OCI-LY7 (cell line): ENCODE results near the gene CRB2. TPM values are rescaled to one million over a fixed set of nuclear protein-coding genes. Genes with fewer than 3 reads are reported as not detected.

Experiments
- BruUV-seq: library from RNA; stranded (reverse); fragments of 400-500 nt; replicated peaks from 2 replicates; lab custom pipeline; 2021; lab: Mats Ljungman, UMichigan
- CTCF ChIA-PET: fragments of 300-600 bp; sonication (Branson Sonifier 250); formaldehyde crosslinking; loops from one replicate; lab custom pipeline; 2022; ENCODE audit warnings: antibody characterized with exemption; ENCODE audit not compliant: unreplicated experiment; lab: Charles Lee
- POLR2A ChIA-PET: fragments of 300-600 bp; sonication (Branson Sonifier 250); formaldehyde crosslinking; loops from one replicate; lab custom pipeline; 2022; ENCODE audit warnings: antibody characterized with exemption; lab: Charles Lee
- DNase-seq: peaks from one replicate; pipeline ENCODE4 v3.0.0-alpha.2; 2015; ENCODE audit warnings: low spot score
- H2AFZ ChIP-seq: fragments of 200-600 bp; sonication (generic), shearing (Covaris generic); 2 replicates; pipeline ENCODE4 v1.6.1; 2014; ENCODE audit warnings: mild to moderate bottlenecking, antibody characterized with exemption, low read length, moderate library complexity
- H3K27ac ChIP-seq: fragments of 200-600 bp; sonication (generic); 2 replicates; pipeline ENCODE4 v1.5.1; 2014; ENCODE audit warnings: mixed run types, low read depth, mild to moderate bottlenecking, moderate library complexity, low read length, inconsistent platforms; ENCODE audit not compliant: poor library complexity, severe bottlenecking
- H3K36me3 ChIP-seq: fragments of 200-600 bp; sonication (generic); 2 replicates; pipeline ENCODE4 v1.6.1; 2014; ENCODE audit warnings: mild to moderate bottlenecking, antibody characterized with exemption, low read length, moderate library complexity, mixed read lengths; ENCODE audit not compliant: insufficient read depth
- H3K4me1 ChIP-seq: fragments of 200-600 bp; sonication (generic); 2 replicates; pipeline ENCODE4 v1.5.1; 2014; ENCODE audit warnings: mild to moderate bottlenecking, low read length; ENCODE audit not compliant: insufficient read depth, poor library complexity, severe bottlenecking
- H3K4me2 ChIP-seq: fragments of 200-600 bp; sonication (generic); 2 replicates; pipeline ENCODE4 v1.6.1; 2014; ENCODE audit warnings: mild to moderate bottlenecking, low read length
- H3K4me3 ChIP-seq: fragments of 200-600 bp; sonication (generic); 2 replicates; pipeline ENCODE4 v1.5.1; 2014; ENCODE audit warnings: mild to moderate bottlenecking, low read depth, low read length; ENCODE audit not compliant: poor library complexity, severe bottlenecking
- H3K79me2 ChIP-seq: fragments of 200-600 bp; sonication (generic); 2 replicates; pipeline ENCODE4 v1.6.1; 2016; ENCODE audit warnings: low read depth, mild to moderate bottlenecking, low read length, moderate library complexity, mixed read lengths; ENCODE audit not compliant: insufficient read depth
- H3K9me2 ChIP-seq: fragments of 200-600 bp; sonication (generic); 2 replicates; pipeline ENCODE4 v1.6.1; 2016; ENCODE audit warnings: mild to moderate bottlenecking, low read length, mixed read lengths; ENCODE audit not compliant: insufficient read depth
- H3K9me3 ChIP-seq: fragments of 200-600 bp; sonication (generic); 2 replicates; pipeline ENCODE4 v1.6.1; 2014; ENCODE audit warnings: mild to moderate bottlenecking, mixed run types, low read length, mixed read lengths
- H4K20me1 ChIP-seq: fragments of 200-600 bp; sonication (generic); 2 replicates; pipeline ENCODE4 v1.6.1; 2014; ENCODE audit warnings: mild to moderate bottlenecking, antibody characterized with exemption, low read length, moderate library complexity, mixed read lengths; ENCODE audit not compliant: insufficient read depth
- EZH2phosphoT487 ChIP-seq: fragments of 200-600 bp; sonication (generic); IDR thresholded peaks from 2 replicates; pipeline ENCODE4 v1.6.1; 2018; ENCODE audit warnings: low read depth, borderline replicate concordance, mild to moderate bottlenecking, mixed run types, antibody characterized with exemption, low read length, moderate library complexity, mixed read lengths
- intact Hi-C: fragments of 100-400 bp; cut with micrococcal nuclease; formaldehyde crosslinking; loops from one replicate; pipeline ENCODE4 v1.10.0; 2022; ENCODE audit not compliant: unreplicated experiment
- total RNA-seq, 2 experiments: library from RNA; depleted of rRNA in 1 of 2; stranded (reverse); fragments of >200 nt in 1 of 2; shearing (Covaris generic) in 1 of 2; gene quantifications; 2 replicates each; pipeline ENCODE4 v1.2.3, GENCODE V29; 2014 to 2022
- TF ChIP-seq, protein P1 (sequence below): fragments of 200-600 bp; sonication (generic); conservative IDR thresholded peaks from 2 replicates; pipeline ENCODE4 v1.5.1; 2014; ENCODE audit warnings: mild to moderate bottlenecking, antibody characterized with exemption, low read length, moderate library complexity, mixed read lengths

The CRB2 gene
- total RNA-seq, 2 experiments from 2014 or later, result 1.6 to 3.4 TPM

DNA sequence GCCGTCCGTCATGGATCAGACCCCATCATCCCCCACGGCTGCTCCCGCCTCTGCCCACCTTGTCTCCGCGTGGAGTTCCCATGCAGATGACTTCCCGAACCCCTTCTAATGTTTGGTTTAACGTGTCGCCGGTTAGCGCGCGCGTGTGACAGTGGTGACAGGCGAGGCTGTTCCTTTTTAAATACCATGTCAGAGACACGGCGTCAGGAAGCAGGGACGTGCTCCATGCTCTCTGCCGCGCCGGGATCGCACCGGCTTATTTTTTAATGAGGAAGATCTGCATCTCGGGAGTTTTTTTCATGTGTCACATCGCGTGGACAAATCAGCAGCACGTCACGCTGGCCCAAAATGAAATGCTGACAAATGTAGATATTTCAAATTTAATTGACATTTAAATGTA is 35.9 kb downstream of the CRB2 start:
- intact Hi-C loops, result no loop called here
- POLR2A ChIA-PET, result interaction anchor here (0.6 kb wide), 1 partner anchor 68 kb away, joined by 4 read pairs; no protein-coding TSS in a partner anchor
- H4K20me1 ChIP-seq, result no peaks in the 10 kb centered on the region
- H3K9me2 ChIP-seq, result no peaks in the 10 kb centered on the region
- no peak overlapping the region for H3K4me3 ChIP-seq
- CTCF ChIA-PET, result no interaction called here
- no peak overlapping the region for H2AFZ ChIP-seq
- H3K79me2 ChIP-seq, result no peaks in the 10 kb centered on the region
- no TSS peak for BruUV-seq
- H3K4me2 ChIP-seq, result no peak overlapping the region
- no peak for DNase-seq
- H3K36me3 ChIP-seq, result no peaks in the 10 kb centered on the region
- H3K4me1 ChIP-seq, result no peaks in the 10 kb centered on the region
- TF ChIP-seq EZH2phosphoT487, result no peak
- TF ChIP-seq, protein P1, sequence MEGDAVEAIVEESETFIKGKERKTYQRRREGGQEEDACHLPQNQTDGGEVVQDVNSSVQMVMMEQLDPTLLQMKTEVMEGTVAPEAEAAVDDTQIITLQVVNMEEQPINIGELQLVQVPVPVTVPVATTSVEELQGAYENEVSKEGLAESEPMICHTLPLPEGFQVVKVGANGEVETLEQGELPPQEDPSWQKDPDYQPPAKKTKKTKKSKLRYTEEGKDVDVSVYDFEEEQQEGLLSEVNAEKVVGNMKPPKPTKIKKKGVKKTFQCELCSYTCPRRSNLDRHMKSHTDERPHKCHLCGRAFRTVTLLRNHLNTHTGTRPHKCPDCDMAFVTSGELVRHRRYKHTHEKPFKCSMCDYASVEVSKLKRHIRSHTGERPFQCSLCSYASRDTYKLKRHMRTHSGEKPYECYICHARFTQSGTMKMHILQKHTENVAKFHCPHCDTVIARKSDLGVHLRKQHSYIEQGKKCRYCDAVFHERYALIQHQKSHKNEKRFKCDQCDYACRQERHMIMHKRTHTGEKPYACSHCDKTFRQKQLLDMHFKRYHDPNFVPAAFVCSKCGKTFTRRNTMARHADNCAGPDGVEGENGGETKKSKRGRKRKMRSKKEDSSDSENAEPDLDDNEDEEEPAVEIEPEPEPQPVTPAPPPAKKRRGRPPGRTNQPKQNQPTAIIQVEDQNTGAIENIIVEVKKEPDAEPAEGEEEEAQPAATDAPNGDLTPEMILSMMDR, result no peak
- no peak overlapping the region for H3K27ac ChIP-seq
- no peaks in the 10 kb centered on the region for H3K9me3 ChIP-seq

DNA sequence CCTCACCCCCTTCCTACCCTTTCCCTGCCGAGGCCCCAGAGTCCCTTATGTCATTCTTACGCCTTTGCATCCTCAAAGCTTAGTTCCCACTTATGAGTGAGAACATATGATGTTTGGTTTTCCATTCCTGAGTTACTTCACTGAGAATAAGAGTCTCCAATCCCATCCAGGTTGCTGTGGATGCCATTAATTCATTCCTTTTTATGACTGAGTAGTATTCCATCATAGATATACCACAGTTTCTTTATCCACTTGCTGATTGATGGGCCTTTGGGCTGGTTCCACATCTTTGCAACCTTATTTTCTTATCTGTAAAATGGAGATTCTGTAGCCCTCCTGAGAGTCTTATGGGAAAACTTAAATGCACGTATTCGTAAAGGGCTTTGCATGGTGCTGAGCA is 36.8 kb downstream of the CRB2 start:
- Histone ChIP-seq H2AFZ (no peak overlapping the region), H3K4me2 (no peak overlapping the region), H4K20me1 (no peaks in the 10 kb centered on the region), H3K9me2 (no peaks in the 10 kb centered on the region), H3K36me3 (no peaks in the 10 kb centered on the region), H3K27ac (no peak overlapping the region), H3K79me2 (no peaks in the 10 kb centered on the region), H3K4me3 (no peak overlapping the region), H3K9me3 (no peaks in the 10 kb centered on the region), H3K4me1 (no peaks in the 10 kb centered on the region)
- no peak for DNase-seq
- ChIA-PET CTCF (no interaction called here), POLR2A (interaction anchor here (0.6 kb wide), 1 partner anchor 440 kb away, joined by 3 read pairs; no protein-coding TSS in a partner anchor)
- intact Hi-C loops, result no loop called here
- TF ChIP-seq, protein P1, result no peak
- TF ChIP-seq EZH2phosphoT487, result no peak
- no TSS peak for BruUV-seq

DNA sequence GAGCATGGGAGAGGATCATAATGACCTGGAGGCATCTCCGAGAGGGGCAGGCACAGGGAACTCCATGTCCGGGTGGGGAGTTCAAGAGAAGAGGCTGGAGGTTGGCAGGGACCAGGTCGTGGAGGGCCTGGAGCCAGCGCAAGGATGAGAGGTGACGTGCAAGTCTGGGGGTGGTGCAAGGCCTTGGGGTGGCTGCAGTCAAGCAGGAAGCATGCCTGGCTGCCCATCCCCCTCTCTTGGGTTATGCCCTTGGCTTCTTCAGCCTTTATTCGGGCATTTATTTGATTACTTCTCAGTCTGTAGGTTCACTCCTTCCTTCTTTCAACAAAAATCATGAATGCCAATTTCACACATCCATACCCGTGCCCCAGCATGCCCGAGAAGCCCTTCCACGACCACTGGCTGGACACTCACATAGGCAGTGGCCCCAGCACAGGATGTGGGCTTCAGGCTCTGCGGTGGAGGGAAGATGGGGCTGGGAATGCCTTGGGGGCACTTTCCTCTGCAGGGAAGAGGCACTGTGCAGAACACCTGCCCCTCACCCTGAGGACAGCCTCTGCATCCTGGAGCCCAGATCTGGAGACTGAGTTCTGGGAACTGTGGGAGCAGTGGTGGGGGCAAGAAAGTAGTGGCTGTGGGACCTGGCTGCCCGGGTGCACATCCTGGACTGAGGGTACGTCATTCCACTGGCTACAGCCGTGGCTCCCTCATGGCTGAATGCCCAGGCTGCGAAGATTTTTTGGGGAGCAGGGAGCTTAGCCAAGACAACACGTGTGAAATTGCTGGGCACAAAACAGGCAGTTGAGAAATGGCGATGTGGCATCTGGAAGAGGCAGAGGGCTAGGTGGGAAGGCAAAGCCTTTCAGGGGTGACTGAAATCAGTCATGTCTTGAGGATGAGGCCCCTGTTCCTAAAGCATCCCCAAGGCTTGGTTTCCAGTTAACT is 38.6 kb downstream of the CRB2 start:
- BruUV-seq, result no TSS peak
- CTCF ChIA-PET, result no interaction called here
- no peak for DNase-seq
- Histone ChIP-seq H3K27ac (no peak overlapping the region), H3K9me3 (no peaks in the 10 kb centered on the region), H3K79me2 (no peaks in the 10 kb centered on the region), H2AFZ (no peak overlapping the region), H3K4me3 (no peak overlapping the region), H3K9me2 (no peaks in the 10 kb centered on the region), H4K20me1 (no peaks in the 10 kb centered on the region), H3K4me2 (no peak overlapping the region), H3K4me1 (no peaks in the 10 kb centered on the region), H3K36me3 (no peaks in the 10 kb centered on the region)
- intact Hi-C loops, result no loop called here
- TF ChIP-seq EZH2phosphoT487, result no peak
- TF ChIP-seq, protein P1, result no peak
- POLR2A ChIA-PET, result no interaction called here
